HepG2 (cell line): ENCODE data around the gene SIAH2. TPM values are rescaled to one million over a fixed set of nuclear protein-coding genes. Genes with fewer than 3 reads are reported as not detected.

ENCODE experiments used
- ATAC-seq: fragments of 200-7000 bp; cut with Tn5 transposase; 3 replicates; pipeline ENCODE4 v1.9.1; 2020; ENCODE audit warnings: mild to moderate bottlenecking, moderate library complexity
- BruUV-seq: library from RNA; stranded (reverse); fragments of 400-500 nt; replicated peaks from 2 replicates; lab custom pipeline; 2021; lab: Mats Ljungman, UMichigan
- CTCF ChIA-PET: fragments of 300-600 bp; formaldehyde crosslinking; extraction: SDS; loops from one replicate; lab custom pipeline; 2021; ENCODE audit warnings: low total read pairs, inconsistent platforms, low intra/inter-chr PET ratio; lab: Yijun Ruan, JAX
- POLR2A ChIA-PET: fragments of 350-600 bp; sonication (Branson Sonifier 250); formaldehyde crosslinking; loops from one replicate; lab custom pipeline; 2020; ENCODE audit warnings: antibody characterized with exemption, inconsistent platforms; lab: Yijun Ruan, JAX
- DNase-seq: peaks from one replicate; pipeline ENCODE4 v3.0.0-alpha.2; 2015; ENCODE audit warnings: low spot score
- FAIRE-seq: peaks from 3 replicates; lab custom pipeline; 2011; peaks lifted over from hg19 to GRCh38; lab: Jason Lieb, UNC
- H2AFZ ChIP-seq: one replicate; pipeline ENCODE4 v1.6.1; 2011; ENCODE audit warnings: low read length, inconsistent platforms
- H3K27ac ChIP-seq: fragments of 300-600 bp; 3 replicates; pipeline ENCODE4 v1.8.0; 2011; ENCODE audit warnings: mixed run types, mild to moderate bottlenecking, mixed read lengths, low read length, inconsistent platforms; ENCODE audit not compliant: insufficient read depth; ENCODE audit errors: extremely low read length
- H3K27me3 ChIP-seq, 2 experiments: fragments of 200-600 bp in 1 of 2; 2 replicates in 1 of 2; 3 replicates in 1 of 2; pipeline versions ENCODE4 v1.6.0 to v1.8.0; 2011; ENCODE audit warnings: low read length in 2 of 2, mild to moderate bottlenecking in 2 of 2, moderate library complexity in 2 of 2, inconsistent platforms in 1 of 2; ENCODE audit not compliant: insufficient read depth in 2 of 2, control insufficient read depth in 1 of 2
- H3K36me3 ChIP-seq, 2 experiments: fragments of 200-600 bp in 1 of 2; replicated peaks in 1 of 2; 2 replicates in 1 of 2; 3 replicates in 1 of 2; pipeline versions ENCODE4 v1.5.1 to v1.8.0; 2011; ENCODE audit warnings: low read length in 2 of 2, inconsistent platforms in 1 of 2; ENCODE audit not compliant: insufficient read depth in 2 of 2, control insufficient read depth in 1 of 2
- H3K4me1 ChIP-seq: 2 replicates; pipeline ENCODE4 v1.5.1; 2012; ENCODE audit warnings: low read length, inconsistent platforms; ENCODE audit not compliant: insufficient read depth
- H3K4me2 ChIP-seq: 2 replicates; pipeline ENCODE4 v1.6.0; 2011; ENCODE audit warnings: low read depth, low read length, inconsistent platforms
- H3K4me3 ChIP-seq, 3 experiments: fragments of 200-600 bp in 1 of 3; sonication (generic), shearing (Covaris generic) in 1 of 3; replicated peaks in 1 of 3; 2 replicates each; pipeline ENCODE4 v1.5.1; 2011 to 2016; ENCODE audit warnings: low read length in 3 of 3, inconsistent platforms in 2 of 3, low read depth in 2 of 3, mild to moderate bottlenecking in 2 of 3, control low read depth in 1 of 3, mixed read lengths in 1 of 3; ENCODE audit not compliant: insufficient read depth in 1 of 3
- H3K79me2 ChIP-seq: one replicate; pipeline ENCODE4 v1.6.1; 2011; ENCODE audit warnings: low read length, inconsistent platforms; ENCODE audit not compliant: insufficient read depth
- H3K9ac ChIP-seq: 2 replicates; pipeline ENCODE4 v1.6.0; 2011; ENCODE audit warnings: mild to moderate bottlenecking, low read depth, low read length, inconsistent platforms; ENCODE audit not compliant: insufficient read depth
- H3K9me3 ChIP-seq: 2 replicates; pipeline ENCODE4 v1.5.1; 2012; ENCODE audit warnings: mild to moderate bottlenecking, low read length
- H4K20me1 ChIP-seq: 2 replicates; pipeline ENCODE4 v1.6.0; 2011; ENCODE audit warnings: inconsistent platforms, mild to moderate bottlenecking, low read length, moderate library complexity; ENCODE audit not compliant: insufficient read depth
- CBFB ChIP-seq: sonication (generic); formaldehyde crosslinking; IDR thresholded peaks from 2 replicates; pipeline ENCODE4 v1.4.0; 2020; ENCODE audit warnings: missing genetic modification reagents
- KLF12 ChIP-seq: sonication (generic); formaldehyde crosslinking; IDR thresholded peaks from 2 replicates; pipeline ENCODE4 v1.4.0; 2020; ENCODE audit warnings: missing genetic modification reagents, borderline replicate concordance
- MEIS2 ChIP-seq: sonication (generic); formaldehyde crosslinking; IDR thresholded peaks from 2 replicates; pipeline ENCODE4 v1.9.0; 2021; ENCODE audit warnings: mild to moderate bottlenecking, missing genetic modification reagents
- PHF8 ChIP-seq: sonication (generic); formaldehyde crosslinking; IDR thresholded peaks from 2 replicates; pipeline ENCODE4 v1.5.0; 2020; ENCODE audit warnings: missing genetic modification reagents
- POGK ChIP-seq: sonication (generic); formaldehyde crosslinking; conservative IDR thresholded peaks from 2 replicates; pipeline ENCODE4 v1.8.0; 2022; ENCODE audit warnings: mild to moderate bottlenecking, moderate library complexity, missing genetic modification reagents
- PREB ChIP-seq: sonication (generic); formaldehyde crosslinking; IDR thresholded peaks from 2 replicates; pipeline ENCODE4 v1.4.0; 2020; ENCODE audit warnings: missing genetic modification reagents
- TRIM24 ChIP-seq: sonication (generic); formaldehyde crosslinking; IDR thresholded peaks from 2 replicates; pipeline ENCODE4 v1.8.0; 2022; ENCODE audit warnings: mild to moderate bottlenecking, missing genetic modification reagents
- YEATS4 ChIP-seq: sonication (generic); formaldehyde crosslinking; IDR thresholded peaks from 2 replicates; pipeline ENCODE4 v1.4.0; 2020; ENCODE audit warnings: missing genetic modification reagents, borderline replicate concordance
- ZBTB49 ChIP-seq: sonication (generic); formaldehyde crosslinking; IDR thresholded peaks from 2 replicates; pipeline ENCODE4 v1.4.0; 2020; ENCODE audit warnings: missing genetic modification reagents, borderline replicate concordance
- ZNF12 ChIP-seq: sonication (generic); formaldehyde crosslinking; IDR thresholded peaks from 2 replicates; pipeline ENCODE4 v1.5.0; 2020; ENCODE audit warnings: missing genetic modification reagents
- ZNF253 ChIP-seq: sonication (generic); formaldehyde crosslinking; IDR thresholded peaks from 2 replicates; pipeline ENCODE4 v1.8.0; 2022; ENCODE audit warnings: mild to moderate bottlenecking, missing genetic modification reagents, borderline replicate concordance
- ZNF317 ChIP-seq: sonication (generic); formaldehyde crosslinking; IDR thresholded peaks from 2 replicates; pipeline ENCODE4 v1.5.0; 2020; ENCODE audit warnings: mild to moderate bottlenecking, missing genetic modification reagents
- ZNF589 ChIP-seq: sonication (generic); formaldehyde crosslinking; conservative IDR thresholded peaks from 2 replicates; pipeline ENCODE4 v1.8.0; 2022; ENCODE audit warnings: mild to moderate bottlenecking, moderate library complexity, missing genetic modification reagents
- ZNF660 ChIP-seq: sonication (generic); formaldehyde crosslinking; IDR thresholded peaks from 2 replicates; pipeline ENCODE4 v1.5.1; 2020; ENCODE audit warnings: mild to moderate bottlenecking, low read depth, missing genetic modification reagents, borderline replicate concordance
- ZSCAN29 ChIP-seq: sonication (generic); formaldehyde crosslinking; conservative IDR thresholded peaks from 2 replicates; pipeline ENCODE4 v1.4.0; 2020; ENCODE audit warnings: mild to moderate bottlenecking, missing genetic modification reagents
- WGBS: methylation state at CpG from one replicate; pipeline ENCODE4 v1.1.6; 2017; ENCODE audit warnings: low lambda C conversion rate; 5-methylcytosine and 5-hydroxymethylcytosine counted together
- in situ Hi-C: cut with HindIII; loops from 2 replicates; pipeline ENCODE4 v1.10.0; 2017; ENCODE audit warnings: low pct_unique_long_range_greater_than_20kb; ENCODE audit not compliant: extremely low pct_ligation_motif_present
- intact Hi-C: fragments of 100-400 bp; cut with micrococcal nuclease; formaldehyde crosslinking; loops from one replicate; pipeline ENCODE4 v1.10.0; 2022; ENCODE audit not compliant: unreplicated experiment
- polyA plus RNA-seq, 8 experiments: library from polyadenylated mRNA; depleted of rRNA in 3 of 8; stranded (reverse) in 7 of 8; unstranded in 1 of 8; fragments of >200 nt; fragmentation: Illumina TruSeq in 4 of 8; extraction: Trizol in 4 of 8; gene quantifications; 2 replicates each; pipeline versions ENCODE4 v1.2.1 to v1.2.3, GENCODE V29; 2011 to 2016; ENCODE audit warnings: low read depth in 4 of 8, missing spikeins in 1 of 8, mixed read lengths in 1 of 8; ENCODE audit not compliant: insufficient read depth in 1 of 8
- total RNA-seq, 5 experiments: library from RNA; depleted of rRNA; stranded (reverse); fragments of >200 nt; fragmentation: Illumina TruSeq; extraction: Trizol; gene quantifications; 2 replicates each; pipeline ENCODE4 v1.2.3, GENCODE V29; 2016; ENCODE audit warnings: low read depth in 1 of 5
- TF ChIP-seq, protein P1 (sequence below): sonication (generic); formaldehyde crosslinking; IDR thresholded peaks from 2 replicates; pipeline ENCODE4 v1.4.0; 2020; ENCODE audit warnings: missing genetic modification reagents

Gene SIAH2
- total and polyA plus RNA-seq, 2 of the 13 experiments (the other 11 are each of a cell fraction or from before 2014, with no cell fraction given): 71.8 to 117 TPM

DNA sequence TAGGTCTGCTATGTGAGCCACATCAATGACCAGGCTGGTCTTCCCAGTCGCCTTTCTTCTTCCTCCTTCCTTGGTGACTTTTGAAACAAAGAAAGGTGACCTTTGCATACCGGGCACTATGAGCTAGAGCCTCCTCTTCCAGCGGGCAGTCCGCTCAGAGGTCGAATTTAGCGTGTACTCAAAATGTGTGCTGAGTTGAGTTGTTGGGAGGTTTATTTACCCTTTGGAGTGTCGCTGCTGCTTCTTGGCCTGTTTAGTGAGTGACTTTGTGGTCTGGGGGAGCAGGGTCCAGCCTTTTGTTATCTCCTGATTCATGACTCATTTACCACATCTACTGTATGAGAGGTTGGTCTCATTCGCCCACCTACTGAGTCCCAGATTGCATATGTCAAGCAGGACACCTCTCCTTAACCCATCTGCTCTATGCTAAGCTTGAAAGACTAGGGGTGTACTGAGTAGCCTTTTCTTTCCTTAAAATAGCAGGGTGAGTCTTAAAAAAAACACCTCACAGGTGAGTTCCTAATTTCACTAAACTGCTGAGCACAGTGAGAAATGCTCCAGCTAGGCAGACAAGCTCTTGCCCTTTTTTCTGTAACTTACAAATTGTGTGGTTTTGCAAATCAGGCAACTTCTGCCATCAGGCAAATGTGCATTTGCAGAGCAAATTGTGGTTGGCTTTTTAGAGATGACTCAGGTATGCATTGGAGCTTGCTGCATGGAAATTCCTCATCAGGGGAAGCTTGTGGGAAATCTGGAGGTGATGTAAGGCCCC is 3.2 kb upstream of the SIAH2 start:
- Histone ChIP-seq H3K4me1 (peaks cover 64% of the 10 kb centered on the region), H3K79me2 (peaks cover 29% of the 10 kb centered on the region), H3K36me3 (no peaks in the 10 kb centered on the region), H3K4me3 (peak overlapping the region in 2 of 3 experiments; percentile 97 to 100; a peak in 3 of 6 replicates), H3K9ac (peak overlapping the region; percentile 99), H3K9me3 (no peaks in the 10 kb centered on the region), H2AFZ (no peak overlapping the region), H3K4me2 (peak overlapping the region; percentile 83), H3K27me3 (no peaks in the 10 kb centered on the region; a peak in 2 of 5 replicates), H4K20me1 (peaks cover 5% of the 10 kb centered on the region; the same call in 1 of the 2 replicates), H3K27ac (peak overlapping the region; percentile 99)
- ChIA-PET POLR2A (interaction anchor here (0.7 to 10.5 kb wide), 10 partner anchors 9 to 432 kb away, joined by 3 to 265 read pairs (median 6); partner anchors contain the start of gene SERP1), CTCF (interaction anchor here (0.6 kb wide), 1 partner anchor 44 kb away, joined by 3 read pairs; no protein-coding TSS in a partner anchor)
- 2% methylated on average over 8 of the region's 8 CpGs for WGBS
- peak; percentile 47 for ATAC-seq
- no TSS peak for BruUV-seq
- FAIRE-seq: peak; percentile 93
- peak; percentile 97 for DNase-seq
- in situ Hi-C loops (no loop called here), intact Hi-C loops (loop anchor here (1.0 to 10.0 kb wide), 3 partner anchors 13 to 361 kb away; partner anchors contain the start of gene TSC22D2)
- peak; percentile 47; the same call in 1 of the 2 replicates for TF ChIP-seq ZNF317 (CRISPR knock-in tag)
- TF ChIP-seq ZNF253 (CRISPR knock-in tag): no peak
- TF ChIP-seq ZBTB49 (CRISPR knock-in tag): no peak
- TF ChIP-seq KLF12 (CRISPR knock-in tag): no peak
- TF ChIP-seq POGK (CRISPR knock-in tag): peak; percentile 100
- peak; percentile 92 for TF ChIP-seq TRIM24 (CRISPR knock-in tag)
- TF ChIP-seq, protein P1, sequence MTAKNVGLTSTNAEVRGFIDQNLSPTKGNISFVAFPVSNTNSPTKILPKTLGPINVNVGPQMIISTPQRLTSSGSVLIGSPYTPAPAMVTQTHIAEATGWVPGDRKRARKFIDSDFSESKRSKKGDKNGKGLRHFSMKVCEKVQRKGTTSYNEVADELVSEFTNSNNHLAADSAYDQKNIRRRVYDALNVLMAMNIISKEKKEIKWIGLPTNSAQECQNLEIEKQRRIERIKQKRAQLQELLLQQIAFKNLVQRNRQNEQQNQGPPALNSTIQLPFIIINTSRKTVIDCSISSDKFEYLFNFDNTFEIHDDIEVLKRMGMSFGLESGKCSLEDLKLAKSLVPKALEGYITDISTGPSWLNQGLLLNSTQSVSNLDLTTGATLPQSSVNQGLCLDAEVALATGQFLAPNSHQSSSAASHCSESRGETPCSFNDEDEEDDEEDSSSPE (CRISPR knock-in tag): no peak
- TF ChIP-seq ZNF589 (CRISPR knock-in tag): no peak
- peak; percentile 85 for TF ChIP-seq CBFB
- TF ChIP-seq ZNF660 (CRISPR knock-in tag): no peak
- no peak; the same call in 1 of the 2 replicates for TF ChIP-seq ZNF12 (CRISPR knock-in tag)
- TF ChIP-seq PREB (CRISPR knock-in tag): no peak
- no peak; the same call in 1 of the 2 replicates for TF ChIP-seq PHF8 (CRISPR knock-in tag)
- TF ChIP-seq YEATS4 (CRISPR knock-in tag): no peak
- TF ChIP-seq ZSCAN29 (CRISPR knock-in tag): 0 out of 2 replicates have a peak, but pooled peaks have one; percentile 57
- 0 out of 2 replicates have a peak, but pooled peaks have one; percentile 31 for TF ChIP-seq MEIS2
